Heart right ventricle (tissue), 16 donors: ENCODE data around the gene SERPINB12. TPM values are rescaled to one million over a fixed set of nuclear protein-coding genes. Genes with fewer than 3 reads are reported as not detected.

Experiments used
- ATAC-seq, 8 donors: fragments of 200-7000 bp; cut with Tn5 transposase; one replicate each; pipeline ENCODE4 v1.9.1; 2020; ENCODE audit warnings: mild to moderate bottlenecking in 8 of 8, moderate library complexity in 8 of 8, moderate number of reproducible peaks in 1 of 8
- DNase-seq, 2 donors: peaks; one replicate each; pipeline ENCODE4 v3.0.0-alpha.2; 2020
- H3K27ac ChIP-seq, 10 donors: fragments of 200-600 bp; sonication (generic) in 2 of 10; one replicate each; pipeline versions ENCODE4 v1.5.0 to v1.8.0; 2020 to 2022; ENCODE audit warnings: mild to moderate bottlenecking in 3 of 10
- H3K27me3 ChIP-seq, 7 donors: fragments of 200-600 bp; one replicate each; pipeline ENCODE4 v1.8.0; 2021 to 2022; ENCODE audit warnings: mild to moderate bottlenecking in 2 of 7
- H3K36me3 ChIP-seq, 9 donors: fragments of 200-600 bp; sonication (generic) in 1 of 9; one replicate each; pipeline versions ENCODE4 v1.5.0 to v1.8.0; 2020 to 2022; ENCODE audit warnings: mild to moderate bottlenecking in 2 of 9
- H3K4me1 ChIP-seq, 9 donors: fragments of 200-600 bp; sonication (generic) in 1 of 9; one replicate each; pipeline versions ENCODE4 v1.5.0 to v1.8.0; 2020 to 2022; ENCODE audit warnings: mild to moderate bottlenecking in 4 of 9
- H3K4me3 ChIP-seq, 10 donors: fragments of 200-600 bp; sonication (generic) in 2 of 10; one replicate each; pipeline versions ENCODE4 v1.5.0 to v1.8.0; 2020 to 2022; ENCODE audit warnings: mild to moderate bottlenecking in 7 of 10, moderate library complexity in 2 of 10
- H3K9me3 ChIP-seq, 11 donors: fragments of 200-600 bp in 10 of 11; sonication (generic) in 2 of 11; one replicate each; pipeline versions ENCODE4 v1.5.0 to v1.8.0; 2013 to 2022; ENCODE audit warnings: mild to moderate bottlenecking in 2 of 11, control low read depth in 1 of 11, moderate library complexity in 1 of 11
- CTCF ChIP-seq, 9 donors: fragments of 200-600 bp; sonication (generic) in 2 of 9; IDR thresholded peaks; one replicate each; pipeline versions ENCODE4 v1.5.0 to v1.8.0; 2021 to 2022; ENCODE audit warnings: antibody characterized with exemption in 9 of 9, mild to moderate bottlenecking in 5 of 9, moderate library complexity in 1 of 9
- WGBS, 2 donors: extraction: QIAGEN DNeasy Blood & Tissue Kit; methylation state at CpG; one replicate each; pipeline ENCODE4 v1.1.7; 2013; ENCODE audit warnings: inconsistent platforms in 1 of 2; 5-methylcytosine and 5-hydroxymethylcytosine counted together
- intact Hi-C, 10 donors: fragments of 100-400 bp; cut with DNase I; formaldehyde crosslinking; loops; one replicate each; pipeline versions ENCODE4 v1.11.1 to v1.14.2; 2022
- polyA plus RNA-seq, 2 donors: library from polyadenylated mRNA; stranded (reverse); fragments of 200-250 nt; gene quantifications; one replicate each; pipeline ENCODE4 v1.2.3, GENCODE V29; 2013
- total RNA-seq, 10 donors: library from RNA; stranded (reverse); fragmentation: NEBNext Ultra II Directional in 3 of 10; extraction: Animal tissue kit (Norgen Biotek cat#: 25700) in 3 of 10; gene quantifications; one replicate each; pipeline versions ENCODE4 v1.2.1 to v1.2.4, GENCODE V29; 2021 to 2023
- donor health status: Arrhythmogenic right ventricular cardiomyopathy.
- donor health status: ischemic (EF 13 %, LVEDD 7.1; RV severe dilation, severe dysfunction).
- donor health status: healthy with polysubstance abuse.
- donor health status: DM: no; HTN: yes; CAD: no.
- donor health status: DM: no; HTN: no; CAD: no.
- donor health status: ischemic (EF 25% LVEDD 6.9; RV normal size, moderate dysfunction).
- donor health status: ischemic (EF 25% LVEDD 5.7; RV mildly dilated, moderate dysfunction).
- donor health status: healthy.
- donor health status: DM: yes; HTN: yes; CAD: no.
- donor health status: Ischemic cardiomyopathy.
- donor health status: ischemic (EF 35%, LVEDD 5.7; RV mildly dilated, moderate dysfunction).
- donor health status: nonischemic (EF 11% LVEDD 7.7; RV severe dilation, severe dysfunction).
- donor health status: DM: yes; HTN: yes; CAD: no.
- donor health status: PGD.
- donor health status: ischemic (EF 29% LVEDD 5.4; RV normal size, mild dysfunction).
- donor health status: nonischemic (EF 23%, LVEDD 6.1; RV moderate dilation, normal function).

The SERPINB12 gene
- total and polyA plus RNA-seq, 12 donors, result not detected

DNA sequence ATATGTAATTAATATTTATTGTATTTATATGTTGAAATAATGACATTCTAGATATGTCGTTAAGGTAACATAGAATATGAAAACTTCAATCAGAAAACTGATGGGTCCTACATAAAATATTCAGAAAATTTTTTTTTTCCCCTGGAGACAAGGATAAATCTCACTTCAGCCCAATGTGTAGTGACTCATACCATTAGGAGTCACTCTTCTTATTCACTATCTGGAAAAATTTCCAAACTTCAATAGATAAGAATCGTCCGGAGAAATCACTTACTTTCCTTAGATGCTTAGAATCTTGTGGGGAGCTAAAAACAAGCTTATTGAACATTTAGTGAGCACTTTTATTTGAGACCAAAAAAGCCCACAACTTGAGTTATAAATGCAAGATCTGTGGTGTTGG lies 49.6 kb downstream of the SERPINB12 start:
- Histone ChIP-seq H3K4me1 (peaks cover 0 to 5% (median 0%) of the 10 kb centered on the region in 9 donors), H3K36me3 (no peaks in the 10 kb centered on the region), H3K4me3 (no peak overlapping the region), H3K27ac (no peak overlapping the region), H3K9me3 (no peaks in the 10 kb centered on the region), H3K27me3 (peaks cover 0 to 3% (median 0%) of the 10 kb centered on the region in 7 donors)
- WGBS, 2 donors, result 69 to 75% methylated on average over 3 of the region's 3 CpGs
- intact Hi-C loops, result no loop called here
- DNase-seq, result no peak
- ATAC-seq, result no peak
- TF ChIP-seq CTCF (IDR thresholded peaks at IDR 0.05), result no peak

DNA sequence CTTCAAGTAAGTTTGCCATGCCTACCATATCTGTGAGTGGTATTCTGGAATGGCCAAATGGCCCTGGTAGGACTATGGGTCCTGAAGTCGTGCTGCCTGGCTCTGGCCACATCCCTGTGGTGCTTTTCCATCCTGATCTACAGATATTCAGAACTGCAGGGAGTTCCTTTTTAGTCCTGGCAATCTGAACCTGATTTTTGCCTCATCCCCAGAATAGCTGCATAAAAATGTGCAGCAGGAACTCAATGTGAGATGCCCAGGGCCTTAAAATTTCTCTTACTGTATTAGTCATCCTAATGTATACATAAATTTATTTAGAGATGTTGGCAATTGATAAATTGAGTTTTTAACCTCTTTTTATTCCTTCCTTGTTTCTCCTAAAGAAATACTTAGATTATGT lies 50.3 kb downstream of the SERPINB12 start:
- H3K4me1 ChIP-seq, result peaks cover 0 to 5% (median 0%) of the 10 kb centered on the region in 9 donors
- 33 to 47% methylated on average over 1 of the region's 1 CpG for WGBS, 2 donors
- intact Hi-C loops, result no loop called here
- no peaks in the 10 kb centered on the region for H3K9me3 ChIP-seq
- no peak for DNase-seq
- no peak for TF ChIP-seq CTCF (IDR thresholded peaks at IDR 0.05)
- H3K36me3 ChIP-seq, result no peaks in the 10 kb centered on the region
- no peak overlapping the region for H3K4me3 ChIP-seq
- H3K27me3 ChIP-seq, result peaks cover 0 to 3% (median 0%) of the 10 kb centered on the region in 7 donors
- H3K27ac ChIP-seq, result no peak overlapping the region
- ATAC-seq, result no peak

DNA sequence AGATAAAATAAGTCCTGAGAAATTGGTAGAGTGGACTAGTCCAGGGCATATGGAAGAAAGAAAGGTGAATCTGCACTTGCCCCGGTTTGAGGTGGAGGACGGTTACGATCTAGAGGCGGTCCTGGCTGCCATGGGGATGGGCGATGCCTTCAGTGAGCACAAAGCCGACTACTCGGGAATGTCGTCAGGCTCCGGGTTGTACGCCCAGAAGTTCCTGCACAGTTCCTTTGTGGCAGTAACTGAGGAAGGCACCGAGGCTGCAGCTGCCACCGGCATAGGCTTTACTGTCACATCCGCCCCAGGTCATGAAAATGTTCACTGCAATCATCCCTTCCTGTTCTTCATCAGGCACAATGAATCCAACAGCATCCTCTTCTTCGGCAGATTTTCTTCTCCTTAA lies 54.8 kb downstream of the SERPINB12 start:
- Histone ChIP-seq H3K27ac (no peak overlapping the region), H3K4me1 (no peaks in the 10 kb centered on the region), H3K36me3 (no peaks in the 10 kb centered on the region), H3K4me3 (no peak overlapping the region), H3K9me3 (no peaks in the 10 kb centered on the region), H3K27me3 (no peaks in the 10 kb centered on the region)
- intact Hi-C loops, result no loop called here
- ATAC-seq (no peak), DNase-seq (no peak)
- TF ChIP-seq CTCF (IDR thresholded peaks at IDR 0.05), result no peak
- 71 to 72% methylated on average over 14 of the region's 14 CpGs for WGBS, 2 donors

- H3K27ac ChIP-seq, result no peak overlapping the region
- no peaks in the 10 kb centered on the region for H3K9me3 ChIP-seq
- H3K4me3 ChIP-seq, result no peak overlapping the region
- intact Hi-C loops, result no loop called here
- no peaks in the 10 kb centered on the region for H3K4me1 ChIP-seq
- 51 to 64% methylated on average over 1 of the region's 1 CpG for WGBS, 2 donors
- DNase-seq (no peak), ATAC-seq (no peak)
- H3K36me3 ChIP-seq, result no peaks in the 10 kb centered on the region
- TF ChIP-seq CTCF (IDR thresholded peaks at IDR 0.05), result no peak
- no peaks in the 10 kb centered on the region for H3K27me3 ChIP-seq
These were observed 61.2 kb downstream of the SERPINB12 start for GRCh38 chr18:63603355-63603754.
